ENCODE measurements around the gene TSPAN2.
"Not testable (repeated sequence)": the region's sequence is repeated elsewhere in the genome, so short reads cannot be mapped to it uniquely, and the experiment has no call there.

TSPAN2 gene

DNA sequence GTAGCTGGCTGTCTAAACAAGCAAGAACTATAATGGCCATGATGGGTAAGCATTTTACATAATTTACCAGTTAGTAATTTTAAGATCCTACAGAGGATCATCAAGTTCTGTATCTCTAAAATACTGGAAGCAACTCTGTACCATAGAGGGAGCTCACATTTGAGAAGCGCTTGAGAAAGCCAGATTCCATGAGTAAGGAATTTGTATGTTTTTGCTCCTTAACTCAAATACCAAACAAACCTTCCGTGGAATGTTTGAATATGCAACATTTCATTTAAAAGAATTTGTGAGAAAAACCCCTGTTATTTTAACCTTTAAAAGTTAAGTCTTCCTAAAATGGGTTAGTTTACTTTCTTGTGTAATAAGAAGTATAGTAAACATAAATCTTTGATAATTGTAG lies 57.7 kb downstream of the TSPAN2 start:
- no peak for DNase-seq

DNA sequence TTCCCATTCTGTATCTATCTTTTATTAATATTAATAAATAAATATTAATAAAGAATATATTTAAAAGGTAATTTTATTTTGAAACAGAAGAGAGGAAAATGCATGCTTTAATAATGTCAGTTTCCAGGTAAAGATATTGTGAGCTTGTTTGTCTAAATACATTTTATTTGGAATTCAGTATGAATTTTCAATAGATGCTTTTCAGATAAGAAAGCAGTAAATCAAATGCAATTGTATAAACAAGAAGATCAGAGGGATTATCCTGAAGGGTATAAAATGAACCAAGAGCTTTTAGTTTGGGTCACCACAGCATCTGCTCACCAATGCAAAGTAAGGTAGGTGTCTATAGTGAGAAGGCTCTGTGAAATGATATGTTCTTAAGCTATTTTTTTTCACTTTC lies 59.8 kb downstream of the TSPAN2 start, which contains the start of gene TSHB:
Gene TSHB, plus strand, starts transcription at position 301 of the 400 bp plus-strand sequence. CDS start 3,537 bp downstream, outside the sequence.
- DNase-seq: no peak

DNA sequence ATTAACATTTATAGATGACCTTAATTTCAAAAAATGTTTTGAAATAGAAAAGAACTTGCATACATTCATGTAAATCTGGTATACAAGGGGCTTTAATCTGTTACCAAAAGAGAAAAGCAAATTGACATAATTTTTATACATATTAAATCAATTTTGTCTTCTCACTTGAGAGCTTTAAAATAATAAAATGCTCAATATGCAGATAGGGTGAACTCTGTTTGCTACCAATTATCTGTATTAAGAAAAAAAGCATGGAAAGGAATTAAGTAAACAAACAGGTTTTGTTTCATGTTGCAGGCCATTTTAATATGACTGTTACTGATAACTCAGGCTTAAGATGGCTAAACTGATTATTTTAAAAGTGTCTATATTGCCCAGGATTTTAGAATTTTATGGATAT lies 65.7 kb downstream of the TSPAN2 start:
- no peak for DNase-seq

DNA sequence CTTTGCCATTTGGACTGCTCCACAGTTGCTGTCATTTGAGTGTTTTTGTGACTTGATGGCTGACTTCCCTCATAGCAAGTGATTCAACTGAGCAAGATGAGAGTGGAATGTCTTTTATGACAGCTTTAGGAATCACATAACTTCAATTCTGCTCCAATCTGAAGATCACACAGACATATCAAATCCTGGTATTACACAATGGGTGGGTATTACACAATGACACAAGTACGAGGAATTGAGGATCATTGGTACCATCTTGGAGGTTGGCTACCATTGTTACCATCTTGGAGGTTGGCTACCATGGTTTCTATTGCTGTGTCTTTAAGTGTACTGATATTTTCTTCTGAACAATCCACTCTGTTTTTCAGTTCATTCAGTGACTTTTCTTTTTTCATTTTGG lies 68.2 kb downstream of the TSPAN2 start:
- DNase-seq: no peak

DNA sequence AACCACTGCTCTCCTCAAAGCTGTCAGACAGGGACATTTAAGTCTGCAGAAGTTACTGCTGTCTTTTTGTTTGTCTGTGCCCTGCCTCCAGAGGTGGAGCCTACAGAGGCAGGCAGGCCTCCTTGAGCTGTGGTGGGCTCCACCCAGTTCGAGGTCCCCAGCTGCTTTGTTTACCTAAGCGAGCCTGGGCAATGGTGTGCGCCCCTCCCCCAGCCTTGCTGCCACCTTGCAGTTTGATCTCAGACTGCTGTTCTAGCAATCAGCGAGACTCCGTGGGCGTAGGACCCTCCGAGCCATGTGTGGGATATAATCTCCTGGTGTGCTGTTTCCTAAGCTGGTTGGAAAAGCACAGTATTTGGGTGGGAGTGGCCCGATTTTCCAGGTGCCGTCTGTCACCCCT lies 69.8 kb downstream of the TSPAN2 start:
- DNase-seq: not testable (repeated sequence)

DNA sequence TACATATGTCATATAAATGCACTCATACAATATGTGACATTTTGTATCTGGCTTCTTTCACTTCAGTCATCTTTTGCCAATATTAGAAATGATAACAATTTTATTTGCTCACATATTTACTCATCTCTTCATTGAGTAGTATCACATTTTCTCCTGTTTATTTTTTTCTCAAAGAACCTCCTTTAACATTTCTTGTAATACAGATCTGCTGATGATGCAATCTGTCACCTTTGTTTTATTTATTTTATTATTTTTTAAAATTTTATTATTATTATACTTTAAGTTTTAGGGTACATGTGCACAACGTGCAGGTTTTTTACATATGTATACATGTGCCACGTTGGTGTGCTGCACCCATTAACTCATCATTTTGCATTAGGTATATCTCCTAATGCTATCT lies 75.5 kb downstream of the TSPAN2 start:
- DNase-seq: no peak

DNA sequence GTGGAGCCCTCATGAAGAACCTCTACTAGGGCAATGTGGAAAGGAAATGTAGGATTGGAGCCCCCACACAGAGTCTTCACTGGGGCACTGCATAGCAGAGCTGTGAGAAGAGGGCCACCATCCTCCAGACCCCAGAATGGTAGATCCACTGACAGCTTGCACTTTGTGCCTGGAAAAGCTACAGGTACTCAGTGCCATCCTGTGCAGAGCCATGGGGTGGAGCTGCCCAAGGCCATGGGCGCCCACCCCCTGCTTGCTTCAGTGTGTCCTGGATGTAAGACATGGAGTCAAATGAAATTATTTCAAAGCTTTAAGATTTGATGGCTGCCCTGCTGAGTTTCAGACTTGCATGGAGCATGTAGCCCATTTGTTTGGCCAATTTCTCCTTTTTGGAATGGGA lies 76.9 kb downstream of the TSPAN2 start:
- DNase-seq: no peak

DNA sequence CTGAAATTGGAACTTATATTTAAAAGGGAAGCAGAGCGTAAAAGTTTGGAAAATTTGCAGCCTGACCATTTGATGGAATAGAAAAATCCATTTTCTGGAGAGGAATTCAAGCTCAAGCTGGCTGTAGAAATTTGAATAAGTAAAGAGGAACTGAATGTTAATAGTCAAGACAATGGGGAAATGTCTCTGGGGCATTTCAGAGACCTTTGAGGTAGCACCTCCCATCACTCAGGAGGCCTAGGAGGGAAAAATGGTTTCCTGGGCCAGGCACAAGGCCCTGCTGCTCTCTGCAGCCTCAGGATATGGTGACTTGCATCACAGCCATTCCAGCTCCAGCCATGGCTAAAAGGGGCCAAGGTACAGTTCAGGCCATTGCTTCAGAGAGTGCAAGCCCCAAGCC lies 77.3 kb downstream of the TSPAN2 start:
- DNase-seq: no peak

DNA sequence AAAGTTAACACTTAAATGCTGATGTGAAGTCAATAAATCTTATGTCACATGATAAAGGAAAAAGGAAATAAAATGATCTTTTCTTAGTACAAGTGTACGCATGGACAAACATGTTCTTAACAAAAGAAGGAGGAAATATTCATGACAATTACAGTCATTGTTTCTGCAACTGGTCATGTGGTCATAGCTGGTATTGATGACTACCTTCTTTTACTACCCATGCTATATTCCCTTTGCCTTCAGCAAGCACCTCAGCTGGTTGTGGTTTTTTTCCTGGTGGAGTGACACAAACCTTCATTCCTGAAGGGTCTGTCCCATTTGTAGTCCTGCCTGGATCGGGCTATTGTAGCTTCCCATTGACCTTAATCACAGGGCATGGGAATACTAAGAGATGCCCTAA lies 83.1 kb downstream of the TSPAN2 start:
- DNase-seq: no peak
